HG02571 (cell line): ENCODE data around the gene PRCP.

Experiments used
- ATAC-seq: cut with Tn5 transposase; IDR thresholded peaks from one replicate; pipeline ENCODE4 v1.9.1; 2021; ENCODE audit warnings: mild to moderate bottlenecking, moderate library complexity; ENCODE audit not compliant: unreplicated experiment

PRCP gene

DNA sequence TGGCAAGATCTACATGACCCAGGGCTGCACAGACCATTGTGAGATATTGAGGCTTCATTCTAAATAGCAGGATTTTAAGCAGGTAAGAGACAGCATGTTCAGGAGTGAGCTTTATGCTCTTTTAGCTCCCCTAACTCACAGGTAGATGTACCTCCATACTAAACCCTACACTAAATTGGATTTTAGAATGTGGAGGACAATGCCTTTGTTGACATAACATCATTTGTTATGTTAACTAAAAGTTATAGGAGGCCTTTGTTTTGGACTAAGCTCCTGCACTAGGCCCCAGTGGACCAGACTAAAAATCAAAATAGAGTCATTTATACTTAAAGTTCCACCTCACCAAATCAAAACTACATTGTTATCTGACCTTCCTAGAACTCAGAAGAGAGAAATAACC is 8.1 kb upstream of the PRCP start:
- ATAC-seq: no peak

- no peak for ATAC-seq
These were observed 7.1 kb upstream of the PRCP start for GRCh38 chr11:82907371-82907770.

- ATAC-seq: no peak
These were observed 6.7 kb upstream of the PRCP start for GRCh38 chr11:82906931-82907330.

DNA sequence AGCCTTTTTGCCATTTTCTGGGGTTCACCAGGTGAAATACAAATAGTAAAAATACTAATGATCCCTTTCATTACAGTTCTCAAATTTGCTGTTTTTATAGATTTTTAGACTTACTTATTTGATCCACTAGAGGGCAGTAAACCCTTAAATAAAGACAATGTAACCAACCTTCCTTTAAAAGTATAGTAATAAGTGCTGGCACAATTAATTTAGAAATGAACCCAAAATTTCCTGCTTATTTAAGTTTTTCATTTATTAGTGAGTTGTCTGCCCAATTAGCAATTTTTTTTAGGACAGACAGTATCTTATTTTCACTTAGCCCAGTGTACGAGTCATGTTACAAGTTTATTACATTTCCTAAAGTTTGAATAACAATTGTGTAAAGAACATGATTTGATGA is 6.0 kb upstream of the PRCP start:
- no peak for ATAC-seq

GRCh38 chr11:82903843-82904586 is 3.8 kb upstream of the PRCP start:
- ATAC-seq: no peak

DNA sequence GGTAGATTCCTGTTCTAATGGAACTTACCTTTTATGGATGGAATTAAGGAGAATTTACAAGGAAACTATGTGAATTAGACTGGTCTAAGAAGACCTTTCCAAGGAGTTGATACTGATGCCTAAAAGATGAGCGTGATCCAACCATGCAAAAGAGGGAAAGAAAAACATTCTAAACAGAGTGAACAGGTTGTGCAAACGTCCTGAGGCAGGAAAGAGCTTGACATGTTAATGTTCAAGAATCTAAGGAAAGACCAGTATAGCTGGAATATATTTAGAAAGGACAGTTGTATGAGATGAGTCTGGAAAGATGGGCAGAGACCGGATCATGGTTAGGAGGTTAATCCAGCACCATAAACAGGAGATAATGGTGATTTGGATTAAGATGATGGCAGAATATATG is 2.6 kb upstream of the PRCP start:
- no peak for ATAC-seq

GRCh38 chr11:82901922-82902485 is 1.8 kb upstream of the PRCP start:
- no peak for ATAC-seq

- ATAC-seq: peak; percentile 59
These were observed 1.1 kb upstream of the PRCP start, which contains the start of gene DDIAS for GRCh38 chr11:82901165-82901921. DDIAS (plus strand) TSS chr11:82901736; CDS start chr11:82914739, 13,003 bp downstream.

- peak; percentile 0 for ATAC-seq
These were observed 313 bp downstream of the PRCP start for GRCh38 chr11:82899957-82900276.

DNA sequence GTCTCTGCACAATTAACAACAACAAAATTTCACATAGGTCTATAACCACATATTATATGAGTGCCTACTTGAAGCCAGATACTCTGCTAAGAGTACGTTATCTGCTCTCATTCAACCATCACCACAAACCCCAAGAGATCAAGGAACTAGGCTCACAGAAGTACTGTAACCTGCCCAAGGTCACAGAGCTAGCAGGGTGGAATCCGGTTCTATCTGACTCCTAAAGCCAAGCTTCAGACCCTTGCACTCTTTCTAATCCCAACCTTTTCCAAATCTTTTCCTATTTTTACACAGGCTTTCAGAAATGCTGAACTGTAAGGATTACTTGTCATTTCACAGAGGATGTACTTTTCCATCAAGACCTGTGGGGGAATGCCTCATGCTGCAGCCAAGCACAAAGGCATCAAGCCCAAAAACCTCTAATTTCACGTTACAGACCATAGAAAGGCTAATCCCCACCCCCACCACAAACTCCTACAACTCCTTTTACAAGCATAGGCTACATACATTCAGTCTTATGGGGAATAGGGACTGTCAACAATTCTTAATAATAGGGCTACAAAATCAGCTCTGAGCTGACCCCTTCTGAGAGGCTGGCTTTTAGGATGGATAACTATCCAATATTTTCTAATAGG is 927 bp downstream of the PRCP start:
- no peak for ATAC-seq

GRCh38 chr11:82898241-82898640 is 2.0 kb downstream of the PRCP start:
- ATAC-seq: no peak

DNA sequence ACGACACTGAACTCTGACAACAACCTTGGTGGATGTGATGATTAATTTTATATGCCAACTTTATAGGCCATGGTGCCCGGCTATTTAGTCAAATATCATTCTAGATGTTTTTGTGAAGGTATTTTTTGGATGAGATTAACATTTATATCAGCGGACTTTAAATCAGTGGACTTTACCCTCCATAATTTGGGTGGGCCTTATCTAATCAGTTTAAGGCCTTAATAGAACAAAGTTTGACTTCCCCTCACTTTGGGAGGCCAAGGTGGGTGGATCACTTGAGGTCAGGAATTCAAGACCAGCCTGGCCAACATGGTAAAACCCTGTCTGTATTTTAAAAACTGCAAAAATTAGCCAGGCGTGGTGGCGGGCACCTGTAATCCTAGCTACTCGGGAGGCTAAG is 4.0 kb downstream of the PRCP start:
- ATAC-seq: no peak

GRCh38 chr11:82895437-82896091 is 4.7 kb downstream of the PRCP start:
- ATAC-seq: no peak

- ATAC-seq: no peak
These were observed 7.5 kb downstream of the PRCP start for GRCh38 chr11:82892611-82893169.

DNA sequence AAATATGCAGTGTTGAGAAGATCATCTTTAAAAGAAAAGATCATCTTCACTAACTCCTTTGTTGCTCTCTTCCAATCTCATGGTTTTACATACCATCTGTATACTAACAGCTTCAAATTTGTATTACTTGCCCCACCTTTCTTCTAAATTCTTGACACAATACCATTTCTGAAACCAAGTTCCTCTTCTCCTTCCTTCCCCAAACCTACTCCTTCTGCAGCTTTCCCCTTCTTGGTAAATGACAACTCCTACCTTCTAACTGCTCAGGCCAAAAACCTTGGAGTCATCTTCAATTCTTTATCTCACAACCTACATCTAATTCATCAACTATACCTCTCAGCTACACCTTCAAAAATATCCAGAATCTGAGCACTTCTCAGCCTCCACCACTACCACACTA is 9.3 kb downstream of the PRCP start:
- no peak for ATAC-seq

DNA sequence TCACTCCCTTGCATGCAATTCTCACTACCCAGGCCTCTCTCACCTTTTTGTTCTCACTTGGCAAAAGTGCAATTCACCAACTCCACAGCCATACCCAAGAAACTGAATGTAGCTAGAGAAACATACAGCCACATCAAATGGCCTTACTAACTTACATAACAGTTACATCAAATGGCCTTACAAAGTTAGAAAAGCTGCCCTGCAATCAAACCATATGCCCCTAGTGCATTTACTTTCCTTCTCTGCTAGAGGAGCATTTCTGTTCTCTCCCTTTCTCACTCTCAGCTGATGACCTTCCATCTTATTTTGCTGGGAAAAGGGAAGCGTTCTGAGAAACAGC is 10.3 kb downstream of the PRCP start:
- no peak for ATAC-seq

DNA sequence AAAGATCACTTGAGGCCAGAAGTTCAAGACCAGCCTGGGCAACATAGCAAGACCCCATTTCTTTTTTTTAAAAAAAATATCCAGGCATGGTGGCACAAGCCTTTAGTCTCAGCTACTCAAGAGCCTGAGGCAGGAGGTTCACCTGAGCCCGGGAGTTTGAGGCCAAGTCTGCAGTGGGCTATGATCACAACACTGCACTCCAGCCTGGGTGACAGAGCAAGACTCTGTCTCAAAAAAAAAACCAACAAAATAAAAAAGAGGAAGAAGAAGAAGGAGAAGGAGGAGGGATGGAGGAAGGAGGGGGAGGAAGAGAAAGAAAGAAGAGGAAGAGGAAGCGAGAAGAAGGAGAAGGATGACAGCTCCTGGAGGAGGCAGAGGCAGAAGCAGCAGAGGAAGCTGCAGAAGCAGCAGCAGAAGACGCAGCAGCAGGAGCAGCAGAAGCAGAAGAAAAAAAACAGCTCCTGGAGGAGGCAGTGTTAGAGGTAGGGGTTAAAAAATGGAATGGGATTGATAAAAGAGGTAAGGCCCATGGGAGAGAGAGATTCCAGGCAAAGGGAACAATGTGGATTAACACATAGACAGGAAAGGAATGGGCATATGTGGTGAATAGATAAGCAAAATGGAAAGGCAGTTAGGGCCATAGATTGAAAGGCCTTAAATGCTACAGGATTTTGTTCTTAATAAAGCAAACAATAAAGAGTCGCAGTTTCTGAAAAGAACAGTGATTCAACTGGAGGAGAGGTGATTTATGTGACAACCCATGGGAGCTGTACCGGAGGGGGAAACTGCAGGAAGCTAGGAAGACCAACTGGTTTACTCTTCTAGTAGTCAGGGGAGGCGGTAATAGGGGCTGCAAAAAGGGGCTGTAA is 10.9 kb downstream of the PRCP start:
- ATAC-seq: no peak

- no peak for ATAC-seq
These were observed 16.4 kb downstream of the PRCP start for GRCh38 chr11:82883853-82884252.

DNA sequence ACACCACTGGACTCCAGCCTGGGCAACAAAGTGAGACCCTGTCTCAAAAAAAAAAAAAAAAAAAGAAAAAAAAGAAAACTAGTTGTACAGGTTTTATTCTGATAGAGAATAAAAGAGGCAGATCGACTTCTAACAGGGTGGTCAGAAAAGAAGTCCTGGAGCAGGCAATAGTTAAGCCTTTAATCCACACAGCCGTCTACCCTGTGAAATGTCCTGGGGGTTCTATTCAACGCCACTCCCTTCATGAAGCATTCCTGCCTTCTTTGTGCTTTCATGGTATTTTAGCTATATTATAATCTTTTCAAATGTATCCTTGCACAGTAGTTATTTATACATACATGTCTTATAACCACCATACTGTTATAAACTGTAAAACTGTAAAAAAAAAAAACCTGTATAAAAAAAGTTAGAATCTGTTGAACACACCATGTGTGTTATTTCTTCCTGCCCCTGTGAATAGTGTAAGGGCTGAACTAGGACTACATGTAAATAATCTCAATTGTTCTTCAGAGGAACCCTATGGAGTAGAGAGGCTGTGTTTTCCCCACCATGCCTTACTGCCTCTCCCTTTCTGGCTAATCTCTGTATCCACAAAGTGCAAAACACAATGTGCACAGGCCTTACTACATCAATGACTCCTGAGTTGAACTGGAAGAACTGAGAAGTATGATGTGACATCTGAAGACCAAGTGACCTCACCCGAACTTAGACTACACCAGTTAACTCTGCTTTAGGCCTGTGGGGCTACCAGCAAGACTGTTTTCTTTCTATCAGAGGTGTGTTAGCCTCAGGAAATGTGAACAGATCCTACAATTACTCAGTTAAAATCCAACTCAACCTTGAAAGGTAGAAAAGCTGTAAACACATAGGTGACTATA is 25.3 kb downstream of the PRCP start:
- ATAC-seq: no peak
